IMR-90 (cell line): ENCODE measurements around the gene LRRC7. TPM values are rescaled to one million over a fixed set of nuclear protein-coding genes. Genes with fewer than 3 reads are reported as not detected.

Source experiments
- ATAC-seq: fragments of 200-7000 bp; cut with Tn5 transposase; 2 replicates; pipeline ENCODE4 v1.9.1; 2020; ENCODE audit warnings: low read depth, mild to moderate bottlenecking, moderate library complexity
- BruUV-seq: library from RNA; stranded (reverse); fragments of 400-500 nt; replicated peaks from 2 replicates; lab custom pipeline; 2021; lab: Mats Ljungman, UMichigan
- CTCF ChIA-PET: fragments of 300-600 bp; formaldehyde crosslinking; extraction: SDS; loops from one replicate; lab custom pipeline; 2021; ENCODE audit warnings: antibody characterized with exemption; lab: Yijun Ruan, JAX
- POLR2A ChIA-PET: fragments of 300-600 bp; sonication (Branson Sonifier 250); formaldehyde crosslinking; loops from one replicate; lab custom pipeline; 2022; ENCODE audit warnings: antibody characterized with exemption; ENCODE audit not compliant: unreplicated experiment; lab: Charles Lee
- DNase-seq: peaks from one replicate; pipeline ENCODE4 v3.0.0; 2013
- H2AFZ ChIP-seq: replicated peaks from 2 replicates; pipeline ENCODE3; 2013; ENCODE audit warnings: low read length, mild to moderate bottlenecking; ENCODE audit not compliant: poor library complexity
- H2AK5ac ChIP-seq: 2 replicates; pipeline ENCODE4 v1.6.1; 2013; ENCODE audit warnings: low read depth, low read length, inconsistent platforms
- H2AK9ac ChIP-seq: replicated peaks from 2 replicates; pipeline ENCODE3; 2013; ENCODE audit warnings: mild to moderate bottlenecking, low read depth, low read length, moderate library complexity; ENCODE audit not compliant: poor library complexity
- H2BK120ac ChIP-seq: 2 replicates; pipeline ENCODE4 v1.6.1; 2013; ENCODE audit warnings: low read depth, low read length, inconsistent platforms
- H2BK15ac ChIP-seq: 3 replicates; pipeline ENCODE4 v1.6.1; 2013; ENCODE audit warnings: low read depth, low read length, inconsistent platforms
- H2BK20ac ChIP-seq: 2 replicates; pipeline ENCODE4 v1.6.1; 2013; ENCODE audit warnings: low read depth, mild to moderate bottlenecking, inconsistent platforms, low read length, moderate library complexity
- H2BK5ac ChIP-seq: 2 replicates; pipeline ENCODE4 v1.6.1; 2013; ENCODE audit warnings: mild to moderate bottlenecking, low read depth, low read length, inconsistent platforms; ENCODE audit not compliant: poor library complexity, severe bottlenecking
- H3K14ac ChIP-seq: replicated peaks from 2 replicates; pipeline ENCODE4 v1.6.1; 2013; ENCODE audit warnings: low read depth, low read length, inconsistent platforms
- H3K18ac ChIP-seq: 2 replicates; pipeline ENCODE4 v1.6.1; 2013; ENCODE audit warnings: low read depth, low read length, control low read depth
- H3K23ac ChIP-seq: 2 replicates; pipeline ENCODE4 v1.6.1; 2013; ENCODE audit warnings: low read depth, low read length, inconsistent platforms
- H3K27ac ChIP-seq: 2 replicates; pipeline ENCODE4 v1.5.1; 2013; ENCODE audit warnings: mild to moderate bottlenecking, control low read depth, low read length; ENCODE audit not compliant: insufficient read depth
- H3K27me3 ChIP-seq: 2 replicates; pipeline ENCODE4 v1.6.1; 2013; ENCODE audit warnings: low read length; ENCODE audit not compliant: control insufficient read depth, insufficient read depth
- H3K36me3 ChIP-seq: 2 replicates; pipeline ENCODE4 v1.6.1; 2013; ENCODE audit warnings: low read length, mixed read lengths; ENCODE audit not compliant: control insufficient read depth, insufficient read depth
- H3K4ac ChIP-seq: 2 replicates; pipeline ENCODE4 v1.6.1; 2013; ENCODE audit warnings: low read depth, low read length, inconsistent platforms
- H3K4me1 ChIP-seq: 2 replicates; pipeline ENCODE4 v1.6.1; 2013; ENCODE audit warnings: low read length, mixed read lengths; ENCODE audit not compliant: control insufficient read depth, insufficient read depth
- H3K4me2 ChIP-seq: 2 replicates; pipeline ENCODE4 v1.6.1; 2013; ENCODE audit warnings: low read depth, mild to moderate bottlenecking, control low read depth, low read length, moderate library complexity
- H3K4me3 ChIP-seq: 2 replicates; pipeline ENCODE4 v1.5.1; 2013; ENCODE audit warnings: low read depth, mild to moderate bottlenecking, control low read depth, low read length, moderate library complexity; ENCODE audit not compliant: insufficient read depth
- H3K56ac ChIP-seq: 2 replicates; pipeline ENCODE4 v1.6.1; 2013; ENCODE audit warnings: low read length, inconsistent platforms; ENCODE audit not compliant: insufficient read depth; ENCODE audit errors: extremely low read depth
- H3K79me1 ChIP-seq, 2 experiments: 2 replicates each; pipeline ENCODE4 v1.6.1; 2013; ENCODE audit warnings: low read length in 2 of 2, inconsistent platforms in 1 of 2, low read depth in 1 of 2
- H3K9ac ChIP-seq: 2 replicates; pipeline ENCODE4 v1.6.1; 2013; ENCODE audit warnings: low read depth, low read length, control low read depth
- H3K9me1 ChIP-seq: 2 replicates; pipeline ENCODE4 v1.6.1; 2013; ENCODE audit warnings: low read length, inconsistent platforms; ENCODE audit not compliant: insufficient read depth
- H3K9me3 ChIP-seq: 2 replicates; pipeline ENCODE4 v1.6.1; 2013; ENCODE audit warnings: low read length; ENCODE audit not compliant: control insufficient read depth, insufficient read depth
- H4K20me1 ChIP-seq: 2 replicates; pipeline ENCODE4 v1.6.1; 2013; ENCODE audit warnings: low read length, inconsistent platforms; ENCODE audit not compliant: insufficient read depth
- H4K5ac ChIP-seq: 2 replicates; pipeline ENCODE4 v1.6.1; 2013; ENCODE audit warnings: mild to moderate bottlenecking, low read depth, low read length, control low read depth
- H4K8ac ChIP-seq, 2 experiments: 2 replicates each; pipeline ENCODE4 v1.6.1; 2013; ENCODE audit warnings: low read depth in 2 of 2, low read length in 2 of 2, control low read depth in 1 of 2, inconsistent platforms in 1 of 2
- H4K91ac ChIP-seq: 2 replicates; pipeline ENCODE4 v1.6.1; 2013; ENCODE audit warnings: low read depth, low read length, inconsistent platforms; ENCODE audit not compliant: insufficient read depth
- BHLHE40 ChIP-seq: fragments of 150-350 bp; IDR thresholded peaks from 2 replicates; pipeline ENCODE4 v1.6.1; 2016; ENCODE audit warnings: mild to moderate bottlenecking, low read depth, low read length
- CEBPB ChIP-seq: IDR thresholded peaks from 2 replicates; pipeline ENCODE4 v1.6.1; 2012; ENCODE audit warnings: low read depth, low read length, improper control_type of control experiment
- CHD1 ChIP-seq: IDR thresholded peaks from 2 replicates; pipeline ENCODE4 v1.6.1; 2012; ENCODE audit warnings: low read depth, low read length, improper control_type of control experiment
- CTCF ChIP-seq: conservative IDR thresholded peaks from 2 replicates; pipeline ENCODE4 v1.5.1; 2012; ENCODE audit warnings: mild to moderate bottlenecking, low read depth, low read length, improper control_type of control experiment
- FOS ChIP-seq: fragments of 150-350 bp; IDR thresholded peaks from 2 replicates; pipeline ENCODE4 v1.6.1; 2016; ENCODE audit warnings: low read depth, low read length
- MAFK ChIP-seq: IDR thresholded peaks from 2 replicates; pipeline ENCODE4 v1.6.1; 2012; ENCODE audit warnings: low read depth, low read length, improper control_type of control experiment
- MAZ ChIP-seq: IDR thresholded peaks from 2 replicates; pipeline ENCODE4 v1.6.1; 2012; ENCODE audit warnings: low read depth, mild to moderate bottlenecking, low read length, improper control_type of control experiment, moderate library complexity, borderline replicate concordance
- MXI1 ChIP-seq: IDR thresholded peaks from 2 replicates; pipeline ENCODE4 v1.6.1; 2012; ENCODE audit warnings: low read depth, mild to moderate bottlenecking, low read length, moderate library complexity, borderline replicate concordance
- NFE2L2 ChIP-seq: fragments of 150-350 bp; IDR thresholded peaks from 2 replicates; pipeline ENCODE4 v1.6.1; 2016; ENCODE audit warnings: low read depth, mild to moderate bottlenecking, low read length
- POLR2A ChIP-seq: IDR thresholded peaks from 2 replicates; pipeline ENCODE4 v1.6.1; 2012; ENCODE audit warnings: mild to moderate bottlenecking, low read depth, low read length
- RAD21 ChIP-seq: IDR thresholded peaks from 2 replicates; pipeline ENCODE4 v1.6.1; 2012; ENCODE audit warnings: low read length, improper control_type of control experiment
- RCOR1 ChIP-seq: IDR thresholded peaks from 2 replicates; pipeline ENCODE4 v1.6.1; 2012; ENCODE audit warnings: mild to moderate bottlenecking, low read length, improper control_type of control experiment; ENCODE audit not compliant: insufficient replicate concordance
- RFX5 ChIP-seq: IDR thresholded peaks from 2 replicates; pipeline ENCODE4 v1.8.0; 2012; ENCODE audit warnings: low read depth, mild to moderate bottlenecking, low read length, moderate library complexity
- SMC3 ChIP-seq: fragments of 150-350 bp; IDR thresholded peaks from 2 replicates; pipeline ENCODE4 v1.6.1; 2016; ENCODE audit warnings: low read depth, mild to moderate bottlenecking, antibody characterized with exemption, low read length, moderate library complexity
- USF2 ChIP-seq: fragments of 150-350 bp; IDR thresholded peaks from 2 replicates; pipeline ENCODE4 v1.6.1; 2017; ENCODE audit warnings: mild to moderate bottlenecking, antibody characterized with exemption, low read length, low read depth
- dilution Hi-C: fragments of 300-500 bp; cut with HindIII; formaldehyde crosslinking; loops from one replicate; pipeline ENCODE4 v1.14.3; 2018; ENCODE audit warnings: low sequenced_read_pairs; ENCODE audit not compliant: unreplicated experiment
- in situ Hi-C: fragments of 300-500 bp; cut with MboI; formaldehyde crosslinking; loops from 3 replicates; pipeline ENCODE4 v1.14.3; 2019; ENCODE audit warnings: low sequenced_read_pairs, inconsistent platforms, mixed read lengths
- intact Hi-C: fragments of 100-400 bp; cut with micrococcal nuclease; formaldehyde crosslinking; loops from 2 replicates; pipeline ENCODE4 v1.10.0; 2022
- polyA plus RNA-seq, 3 experiments: library from polyadenylated mRNA; depleted of rRNA; stranded (reverse); fragments of >200 nt; gene quantifications; 2 replicates each; pipeline ENCODE4 v1.2.3, GENCODE V29; 2012; ENCODE audit warnings: low replicate concordance in 1 of 3
- total RNA-seq: library from RNA; depleted of rRNA; stranded (reverse); fragments of >200 nt; gene quantifications from 2 replicates; pipeline ENCODE4 v1.2.3, GENCODE V29; 2012
- TF ChIP-seq, protein P1 (sequence below): fragments of 150-350 bp; IDR thresholded peaks from 2 replicates; pipeline ENCODE4 v1.6.1; 2016; ENCODE audit warnings: low read depth, mild to moderate bottlenecking, low read length, moderate library complexity, borderline replicate concordance

LRRC7 gene
- total and polyA plus RNA-seq, 2 of the 4 experiments (the other 2 are of a cell fraction) = under 0.01 to 0.02 TPM

- Histone ChIP-seq H2BK5ac (no peak overlapping the region), H4K8ac (no peak overlapping the region), H4K5ac (no peak overlapping the region), H2AFZ (no peak overlapping the region), H4K91ac (no peak overlapping the region), H3K4me3 (no peak overlapping the region), H3K9me1 (no peaks in the 10 kb centered on the region), H3K4ac (no peak overlapping the region), H3K27ac (no peak overlapping the region), H3K9me3 (no peaks in the 10 kb centered on the region), H3K36me3 (no peaks in the 10 kb centered on the region), H4K20me1 (no peaks in the 10 kb centered on the region), H2AK9ac (no peak overlapping the region), H3K9ac (no peak overlapping the region), H3K14ac (no peak overlapping the region), H3K27me3 (no peaks in the 10 kb centered on the region), H3K56ac (no peak overlapping the region), H3K23ac (no peak overlapping the region), H3K4me1 (no peaks in the 10 kb centered on the region), H2AK5ac (no peak overlapping the region), H2BK15ac (no peak overlapping the region), H2BK120ac (no peak overlapping the region), H3K4me2 (no peak overlapping the region), H2BK20ac (no peak overlapping the region), H3K18ac (no peak overlapping the region), H3K79me1 (no peaks in the 10 kb centered on the region)
- intact Hi-C loops = loop anchor here (5.0 kb wide), 1 partner anchor 282 kb away; no protein-coding TSS in a partner anchor
- TF ChIP-seq CHD1 = no peak
- no peak for TF ChIP-seq RAD21
- TF ChIP-seq RCOR1 = no peak
- no peak for TF ChIP-seq USF2
- TF ChIP-seq MAZ = no peak
- TF ChIP-seq MXI1 = no peak
- no peak for TF ChIP-seq FOS
- no peak for TF ChIP-seq MAFK
- TF ChIP-seq NFE2L2 = no peak
- TF ChIP-seq RFX5 = no peak
- TF ChIP-seq POLR2A = no peak
- TF ChIP-seq BHLHE40 = no peak
- TF ChIP-seq, protein P1, sequence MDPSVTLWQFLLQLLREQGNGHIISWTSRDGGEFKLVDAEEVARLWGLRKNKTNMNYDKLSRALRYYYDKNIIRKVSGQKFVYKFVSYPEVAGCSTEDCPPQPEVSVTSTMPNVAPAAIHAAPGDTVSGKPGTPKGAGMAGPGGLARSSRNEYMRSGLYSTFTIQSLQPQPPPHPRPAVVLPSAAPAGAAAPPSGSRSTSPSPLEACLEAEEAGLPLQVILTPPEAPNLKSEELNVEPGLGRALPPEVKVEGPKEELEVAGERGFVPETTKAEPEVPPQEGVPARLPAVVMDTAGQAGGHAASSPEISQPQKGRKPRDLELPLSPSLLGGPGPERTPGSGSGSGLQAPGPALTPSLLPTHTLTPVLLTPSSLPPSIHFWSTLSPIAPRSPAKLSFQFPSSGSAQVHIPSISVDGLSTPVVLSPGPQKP = no peak
- no peak for TF ChIP-seq CTCF
- TF ChIP-seq CEBPB = no peak
- TF ChIP-seq SMC3 = no peak
- CTCF ChIA-PET = no interaction called here
- in situ Hi-C loops = loop anchor here (25.0 kb wide), 1 partner anchor 112 kb away; no protein-coding TSS in a partner anchor
- ATAC-seq = no peak
- dilution Hi-C loops = no loop called here
- POLR2A ChIA-PET = no interaction called here
- BruUV-seq = no TSS peak
- DNase-seq = no peak
Measured at GRCh38 chr1:70025052-70025451, 457.3 kb downstream of the LRRC7 start.
